ENCODE data around the gene SHROOM3. TPM values are rescaled to one million over a fixed set of nuclear protein-coding genes. Genes with fewer than 3 reads are reported as not detected.

Gene SHROOM3
- total RNA-seq, 1 experiment from 2014 or later: 27.6 TPM

DNA sequence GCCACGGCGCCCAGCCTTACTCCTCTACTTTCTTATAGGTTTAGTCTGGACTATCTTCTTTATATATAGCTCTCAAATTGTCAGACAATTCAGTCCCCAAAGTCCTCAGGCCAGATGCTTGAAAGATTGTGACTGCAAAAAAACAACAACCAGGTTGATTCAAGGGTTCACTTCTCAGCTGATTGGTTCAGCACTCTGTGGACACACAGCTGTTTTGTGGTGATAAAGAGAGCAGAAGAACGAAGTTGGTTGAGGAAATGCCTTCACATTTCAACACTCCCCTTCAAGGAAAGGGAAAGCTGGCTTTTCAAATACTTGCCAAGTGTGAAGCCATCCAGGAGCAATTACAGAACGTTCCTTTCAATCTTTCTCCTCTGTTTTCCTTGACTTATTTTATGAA, 166.8 kb downstream of the SHROOM3 start:
- Histone ChIP-seq H2BK20ac (ENCODE audit: low read depth, low read length, poor library complexity, severe bottlenecking) (no peak overlapping the region), H3K14ac (ENCODE audit: insufficient read depth, low read length) (no peak overlapping the region), H3K4me2 (ENCODE audit: insufficient read depth, insufficient read length, low read length) (no peak overlapping the region), H3K79me2 (ENCODE audit: insufficient read depth, low read length) (peaks cover 2% of the 10 kb centered on the region), H2AFZ (ENCODE audit: low read length) (no peak overlapping the region), H2AK5ac (ENCODE audit: insufficient read length, low read length) (no peak overlapping the region), H3K18ac (ENCODE audit: insufficient read length, low read depth, low read length) (no peak overlapping the region), H2BK12ac (ENCODE audit: insufficient read length, low read depth, low read length) (peak overlapping the region; percentile 45), H3K27ac (ENCODE audit: insufficient read length, low read depth, low read length) (no peak overlapping the region), H4K91ac (ENCODE audit: insufficient read length, low read depth, low read length) (no peak overlapping the region), H3K9me3 (ENCODE audit: control insufficient read depth, low read depth, low read length) (no peaks in the 10 kb centered on the region), H3K56ac (ENCODE audit: insufficient read length, low read depth, low read length) (no peak overlapping the region), H4K5ac (ENCODE audit: insufficient read length, low read depth, low read length) (no peak overlapping the region), H3K9ac (ENCODE audit: extremely low read depth, insufficient read length, low read length) (no peak overlapping the region), H4K8ac (replicated peaks; ENCODE audit: insufficient read length, low read depth, low read length) (no peak overlapping the region), H2BK15ac (ENCODE audit: low read depth, low read length) (no peak overlapping the region), H3K4ac (ENCODE audit: low read depth, low read length) (no peak overlapping the region), H3K79me1 (ENCODE audit: insufficient read depth, low read depth, low read length, poor library complexity, severe bottlenecking) (no peaks in the 10 kb centered on the region), H3K23me2 (ENCODE audit: insufficient read length, low read depth, low read length, poor library complexity, severe bottlenecking) (no peaks in the 10 kb centered on the region), H3T11ph (ENCODE audit: low read length) (no peak overlapping the region), H3K27me3 (ENCODE audit: insufficient read depth, low read length) (no peaks in the 10 kb centered on the region), H4K20me1 (ENCODE audit: control insufficient read depth, insufficient read depth, insufficient read length) (no peaks in the 10 kb centered on the region), H3K23ac (ENCODE audit: insufficient read length, low read depth, low read length) (no peak overlapping the region), H2BK120ac (ENCODE audit: low read depth, low read length, poor library complexity, severe bottlenecking) (no peak overlapping the region), H2BK5ac (ENCODE audit: insufficient read length, low read length) (no peak overlapping the region), H3K4me1 (ENCODE audit: insufficient read depth, low read length) (peaks cover 2% of the 10 kb centered on the region; the same call in 1 of the 2 replicates)
- DNase-seq: no peak
- Mint-ChIP-seq H3K4me3 (no peak overlapping the region), H3K4me1 (peaks cover 31 to 36% of the 10 kb centered on the region in 2 experiments), H3K27ac (peak overlapping the region in 2 of 3 experiments; percentile 60 to 86; a peak in 3 of 7 replicates), H3K36me3 (ENCODE audit: insufficient read depth in 1 of 3, low read depth in 3 of 3) (no peaks in the 10 kb centered on the region), H3K9me3 (no peaks in the 10 kb centered on the region), H3K27me3 (ENCODE audit: low read depth) (no peaks in the 10 kb centered on the region)
- TF ChIP-seq, protein P1, sequence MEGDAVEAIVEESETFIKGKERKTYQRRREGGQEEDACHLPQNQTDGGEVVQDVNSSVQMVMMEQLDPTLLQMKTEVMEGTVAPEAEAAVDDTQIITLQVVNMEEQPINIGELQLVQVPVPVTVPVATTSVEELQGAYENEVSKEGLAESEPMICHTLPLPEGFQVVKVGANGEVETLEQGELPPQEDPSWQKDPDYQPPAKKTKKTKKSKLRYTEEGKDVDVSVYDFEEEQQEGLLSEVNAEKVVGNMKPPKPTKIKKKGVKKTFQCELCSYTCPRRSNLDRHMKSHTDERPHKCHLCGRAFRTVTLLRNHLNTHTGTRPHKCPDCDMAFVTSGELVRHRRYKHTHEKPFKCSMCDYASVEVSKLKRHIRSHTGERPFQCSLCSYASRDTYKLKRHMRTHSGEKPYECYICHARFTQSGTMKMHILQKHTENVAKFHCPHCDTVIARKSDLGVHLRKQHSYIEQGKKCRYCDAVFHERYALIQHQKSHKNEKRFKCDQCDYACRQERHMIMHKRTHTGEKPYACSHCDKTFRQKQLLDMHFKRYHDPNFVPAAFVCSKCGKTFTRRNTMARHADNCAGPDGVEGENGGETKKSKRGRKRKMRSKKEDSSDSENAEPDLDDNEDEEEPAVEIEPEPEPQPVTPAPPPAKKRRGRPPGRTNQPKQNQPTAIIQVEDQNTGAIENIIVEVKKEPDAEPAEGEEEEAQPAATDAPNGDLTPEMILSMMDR (conservative IDR thresholded peaks at IDR 0.05): no peak
- WGBS (ENCODE audit: extremely low coverage, insufficient read length, low lambda C conversion rate): no CpG with 5 or more reads among the region's 4 CpGs
